ENCODE results near the gene SPRR1B.
"Not testable (repeated sequence)": the region's sequence is repeated elsewhere in the genome, so short reads cannot be mapped to it uniquely, and the experiment has no call there.

The SPRR1B gene

GRCh38 chr1:153040950-153041631 is 10.1 kb downstream of the SPRR1B start, which contains the start of gene SPRR2D:
TSS of gene SPRR2D (minus strand) at chr1:153041120. CDS start at chr1:153040346, 774 bp downstream.
- TF ChIP-seq CTCF (conservative IDR thresholded peaks at IDR 0.05): no peak
- TF ChIP-seq ZFX (IDR thresholded peaks at IDR 0.05): no peak
- H3K27ac ChIP-seq: no peak within 1 kb of the TSS

GRCh38 chr1:153049211-153049610 is 18.2 kb downstream of the SPRR1B start:
- TF ChIP-seq CTCF (conservative IDR thresholded peaks at IDR 0.05): no peak
- no peak for TF ChIP-seq ZFX (IDR thresholded peaks at IDR 0.05)
- H3K27ac ChIP-seq: no peak overlapping the region

- not testable (repeated sequence) for H3K27ac ChIP-seq
Measured at GRCh38 chr1:153056111-153056510, 25.1 kb downstream of the SPRR1B start.

- no peak within 1 kb of the TSS for H3K27ac ChIP-seq
- no peak for TF ChIP-seq ZFX (IDR thresholded peaks at IDR 0.05)
- TF ChIP-seq CTCF (conservative IDR thresholded peaks at IDR 0.05): no peak
Measured at GRCh38 chr1:153057375-153057774, 26.4 kb downstream of the SPRR1B start, which contains the start of gene SPRR2A. TSS of gene SPRR2A (minus strand) at chr1:153057512. CDS start at chr1:153056735, 777 bp downstream.

- no peak overlapping the region for H3K27ac ChIP-seq
- peak; percentile 39 for TF ChIP-seq CTCF (conservative IDR thresholded peaks at IDR 0.05)
- TF ChIP-seq ZFX (IDR thresholded peaks at IDR 0.05): no peak
Measured at GRCh38 chr1:153058154-153058553, 27.2 kb downstream of the SPRR1B start.

- TF ChIP-seq ZFX (IDR thresholded peaks at IDR 0.05) (no peak), CTCF (conservative IDR thresholded peaks at IDR 0.05) (no peak)
- no peak overlapping the region for H3K27ac ChIP-seq
Measured at GRCh38 chr1:153058826-153059784, 28.1 kb downstream of the SPRR1B start.

- no peak overlapping the region for H3K27ac ChIP-seq
- TF ChIP-seq CTCF (conservative IDR thresholded peaks at IDR 0.05) (no peak), ZFX (IDR thresholded peaks at IDR 0.05) (no peak)
Measured at GRCh38 chr1:153070243-153070642, 39.2 kb downstream of the SPRR1B start.

Data from C4-2B (cell line).